Large intestine (tissue), 12 donors: ENCODE measurements around the gene TCP11. TPM values are rescaled to one million over a fixed set of nuclear protein-coding genes. Genes with fewer than 3 reads are reported as not detected.
A peak's percentile ranks its signal among the peaks of the same experiment; 100 is the strongest.

Experiments
- DNase-seq, 2 donors: peaks; one replicate each; pipeline versions ENCODE4 v3.0.0 to v3.0.0-alpha.2; 2013
- H3K27ac ChIP-seq: one replicate; pipeline ENCODE4 v1.5.1; 2013; ENCODE audit warnings: low read length
- H3K27me3 ChIP-seq: 2 replicates; pipeline ENCODE4 v1.6.1; 2013; ENCODE audit warnings: low read length; ENCODE audit not compliant: control insufficient read depth, insufficient read depth
- H3K36me3 ChIP-seq: 2 replicates; pipeline ENCODE4 v1.6.1; 2013; ENCODE audit warnings: low read length; ENCODE audit not compliant: control insufficient read depth, insufficient read depth
- H3K4me1 ChIP-seq: one replicate; pipeline ENCODE4 v1.6.1; 2013; ENCODE audit warnings: low read length; ENCODE audit not compliant: control insufficient read depth, insufficient read depth
- H3K4me3 ChIP-seq: one replicate; pipeline ENCODE4 v1.5.1; 2013; ENCODE audit warnings: low read length
- H3K9me3 ChIP-seq: one replicate; pipeline ENCODE4 v1.6.1; 2013; ENCODE audit warnings: mild to moderate bottlenecking, low read depth, low read length, moderate library complexity; ENCODE audit not compliant: control insufficient read depth
- WGBS: methylation state at CpG from one replicate; pipeline ENCODE4 v1.1.5; 2013; ENCODE audit warnings: low lambda C conversion rate; ENCODE audit not compliant: insufficient coverage; 5-methylcytosine and 5-hydroxymethylcytosine counted together
- long read RNA-seq, 11 donors: transcript quantifications; one replicate each; lab custom pipeline, GENCODE V29; 2026
- polyA plus RNA-seq: library from polyadenylated mRNA; unstranded; fragments of 120-200 nt; gene quantifications from one replicate; pipeline ENCODE4 v1.2.1, GENCODE V29; 2013

TCP11 gene
- 0.09 TPM for polyA plus RNA-seq
- long read RNA-seq, donor 1 = 0 reads
- long read RNA-seq, donor 2 = 0 reads
- long read RNA-seq, donor 3 = 0 reads
- long read RNA-seq, donor 4 = 0 reads
- long read RNA-seq, donor 5 = 0 reads
- long read RNA-seq, donor 6 = 0 reads
- long read RNA-seq, donor 7 = 0 reads
- long read RNA-seq, donor 8 = 0 reads
- long read RNA-seq, donor 9 = 0 reads
- long read RNA-seq, donor 10 = 0 reads
- long read RNA-seq, donor 11 = 0 reads

DNA sequence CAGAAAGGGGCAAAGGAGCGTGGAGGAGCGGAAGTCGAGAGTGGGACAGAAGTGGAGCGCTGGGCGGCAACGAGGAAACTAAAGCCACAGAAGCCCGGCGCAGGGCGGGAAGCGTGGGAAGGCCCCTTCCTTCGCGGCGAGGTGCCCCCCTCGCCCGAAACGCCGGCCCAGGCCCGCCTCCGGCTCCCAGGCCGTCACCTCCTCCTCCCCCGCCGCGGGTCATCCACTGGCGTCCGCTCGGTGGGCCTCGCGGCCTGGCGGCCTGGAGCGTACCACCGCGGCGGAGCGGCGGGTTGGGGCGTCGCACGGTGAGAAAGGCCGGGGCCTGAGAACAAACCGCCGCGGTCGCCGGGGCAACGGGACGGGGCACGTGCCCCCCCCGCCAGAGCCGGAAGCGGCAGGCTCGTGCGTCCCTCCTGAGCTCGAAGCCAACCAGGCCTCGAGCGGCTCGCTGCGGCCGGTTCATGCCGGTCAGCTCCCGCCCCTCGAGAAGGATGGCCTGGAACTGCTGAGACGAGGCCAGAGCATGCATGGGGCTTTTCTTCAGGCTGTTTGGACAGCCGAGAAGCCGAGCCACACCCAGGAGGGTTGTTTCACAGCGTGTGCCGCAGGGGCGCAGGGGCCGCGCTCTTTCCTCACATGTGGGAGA, at the start of gene TCP11:
TSS of gene TCP11 (minus strand) at position 333 of the 649 bp plus-strand sequence. CDS start 469 bp downstream, outside the sequence.
- H3K4me1 ChIP-seq = peaks cover 2% of the 10 kb centered on the region
- no peaks in the 10 kb centered on the region for H3K36me3 ChIP-seq
- peak in 1 of 2 donors; percentile 42 for DNase-seq
- no CpG with 5 or more reads among the region's 69 CpGs for WGBS
- no peak within 1 kb of the TSS for H3K4me3 ChIP-seq
- no peak within 1 kb of the TSS for H3K27ac ChIP-seq
- peaks cover 6% of the 10 kb centered on the region for H3K27me3 ChIP-seq
- H3K9me3 ChIP-seq = peaks cover 5% of the 10 kb centered on the region

DNA sequence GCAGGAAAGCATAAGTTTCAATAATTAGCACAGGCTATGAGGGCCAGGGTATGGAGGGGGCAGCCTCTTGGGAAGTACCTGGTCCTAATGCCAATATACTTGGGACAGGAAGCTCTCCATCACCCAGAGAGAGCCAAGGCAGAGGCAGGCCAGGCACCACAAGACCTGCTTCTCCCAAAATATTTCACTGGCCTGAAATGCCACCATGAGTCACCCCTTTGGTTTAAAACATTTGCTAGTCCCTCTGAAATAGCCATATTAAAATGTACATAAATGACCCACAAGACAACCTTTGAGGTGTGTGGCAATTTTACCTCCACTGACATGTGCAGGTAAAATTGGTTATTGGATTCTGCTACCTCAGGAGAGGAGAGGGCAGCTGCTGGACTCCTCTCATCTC, 49.2 kb upstream of the TCP11 start:
- Histone ChIP-seq H3K4me3 (no peak overlapping the region), H3K4me1 (peaks cover 6% of the 10 kb centered on the region), H3K9me3 (no peaks in the 10 kb centered on the region), H3K27ac (no peak overlapping the region), H3K27me3 (no peaks in the 10 kb centered on the region), H3K36me3 (no peaks in the 10 kb centered on the region)
- no peak for DNase-seq

DNA sequence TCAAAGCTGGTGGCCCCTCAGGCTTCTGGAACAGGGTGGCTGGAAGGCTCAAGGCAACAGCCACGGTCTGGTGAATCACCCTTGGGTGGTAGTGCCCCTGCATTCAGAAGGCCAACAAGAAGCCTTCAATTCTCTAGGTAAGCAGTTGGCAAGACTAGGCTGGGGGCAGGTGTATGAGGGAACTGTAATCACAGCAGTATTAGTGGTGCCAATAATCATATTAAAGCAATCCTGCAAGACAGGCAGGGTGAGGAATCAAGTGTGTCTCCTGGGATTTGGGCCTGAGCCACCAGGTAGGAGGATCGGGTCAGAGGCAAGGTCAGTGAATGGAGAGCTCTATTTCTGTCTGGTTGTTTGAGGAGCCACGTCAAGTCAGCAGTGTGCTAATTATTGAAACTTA, 47.7 kb upstream of the TCP11 start:
- no peak for DNase-seq
- Histone ChIP-seq H3K27ac (no peak overlapping the region), H3K4me3 (no peak overlapping the region), H3K36me3 (no peaks in the 10 kb centered on the region), H3K27me3 (no peaks in the 10 kb centered on the region), H3K4me1 (peaks cover 15% of the 10 kb centered on the region), H3K9me3 (no peaks in the 10 kb centered on the region)
- no CpG with 5 or more reads among the region's 3 CpGs for WGBS

DNA sequence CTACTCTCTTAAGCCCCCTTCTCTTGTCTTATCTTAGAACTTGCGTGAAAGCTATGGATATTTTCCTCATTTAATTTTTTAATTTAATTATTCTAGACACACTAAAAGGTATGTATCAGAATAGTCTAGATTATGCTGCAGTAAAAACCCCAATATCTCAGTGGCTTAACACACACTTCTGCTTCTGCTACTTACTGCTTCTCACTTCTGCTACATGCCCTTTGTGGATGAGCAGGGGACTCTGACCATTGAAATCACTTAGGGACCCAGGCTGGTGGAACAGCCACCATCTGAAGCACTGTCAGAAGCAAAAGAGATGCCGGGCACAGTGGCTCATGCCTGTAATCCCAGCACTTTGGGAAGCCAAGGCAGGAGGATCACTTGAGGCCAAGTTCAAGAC, 45.4 kb upstream of the TCP11 start:
- 100% methylated on average over 1 of the region's 2 CpGs for WGBS
- H3K36me3 ChIP-seq = no peaks in the 10 kb centered on the region
- no peak for DNase-seq

DNA sequence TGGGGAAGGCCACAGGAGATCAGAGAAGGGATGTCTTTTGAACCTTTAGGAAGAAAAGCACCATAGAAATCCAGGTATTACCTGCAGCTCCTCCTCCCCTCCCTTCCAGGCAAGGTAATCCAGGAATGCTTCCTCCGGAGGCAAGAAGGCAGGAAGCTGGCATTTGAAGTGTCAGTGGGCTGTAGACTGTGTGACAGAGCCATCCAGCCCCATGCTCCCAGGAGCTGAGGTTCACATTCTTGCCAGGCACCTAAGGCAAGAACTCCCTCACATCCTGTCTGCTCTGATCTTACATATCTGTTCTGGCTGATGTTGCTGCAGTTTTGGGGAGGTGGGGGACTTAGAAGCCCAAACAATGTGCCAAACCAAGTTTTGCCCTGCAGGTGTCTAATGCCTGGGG, 44.8 kb upstream of the TCP11 start:
- no peak for DNase-seq
- 40% methylated on average over 1 of the region's 1 CpG for WGBS
- Histone ChIP-seq H3K27ac (no peak overlapping the region), H3K27me3 (no peaks in the 10 kb centered on the region), H3K4me3 (no peak overlapping the region), H3K36me3 (no peaks in the 10 kb centered on the region), H3K9me3 (no peaks in the 10 kb centered on the region), H3K4me1 (peaks cover 27% of the 10 kb centered on the region)

More for the DNA sequence above, 45.4 kb upstream of the TCP11 start:
- Histone ChIP-seq H3K4me1 (peaks cover 21% of the 10 kb centered on the region), H3K9me3 (no peaks in the 10 kb centered on the region), H3K27ac (no peak overlapping the region), H3K4me3 (no peak overlapping the region), H3K27me3 (no peaks in the 10 kb centered on the region)

DNA sequence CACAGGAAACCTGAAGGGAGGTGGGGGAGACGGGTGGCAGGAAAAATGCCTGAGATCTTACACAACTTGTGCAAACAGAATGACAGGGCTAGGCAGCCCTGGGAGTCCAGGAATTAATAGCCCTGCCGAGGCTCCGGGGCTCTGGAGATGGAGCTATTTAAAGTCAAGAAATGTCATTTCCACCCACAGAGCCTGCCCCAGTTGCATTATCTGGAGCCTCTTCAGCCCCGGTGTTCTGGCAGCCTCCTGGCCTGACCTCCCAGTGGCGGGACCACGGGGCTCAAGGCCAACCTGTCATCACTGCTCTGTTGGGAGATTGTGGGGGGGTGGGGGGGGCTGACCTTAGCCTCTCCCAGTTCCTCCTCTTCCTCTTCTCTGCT, 44.2 kb upstream of the TCP11 start:
- H3K9me3 ChIP-seq = no peaks in the 10 kb centered on the region
- peak; percentile 37 to 53 for DNase-seq
- H3K27ac ChIP-seq = no peak overlapping the region
- no peaks in the 10 kb centered on the region for H3K36me3 ChIP-seq
- H3K27me3 ChIP-seq = no peaks in the 10 kb centered on the region
- WGBS = no CpG with 5 or more reads among the region's 6 CpGs
- no peak overlapping the region for H3K4me3 ChIP-seq
- H3K4me1 ChIP-seq = peaks cover 28% of the 10 kb centered on the region

DNA sequence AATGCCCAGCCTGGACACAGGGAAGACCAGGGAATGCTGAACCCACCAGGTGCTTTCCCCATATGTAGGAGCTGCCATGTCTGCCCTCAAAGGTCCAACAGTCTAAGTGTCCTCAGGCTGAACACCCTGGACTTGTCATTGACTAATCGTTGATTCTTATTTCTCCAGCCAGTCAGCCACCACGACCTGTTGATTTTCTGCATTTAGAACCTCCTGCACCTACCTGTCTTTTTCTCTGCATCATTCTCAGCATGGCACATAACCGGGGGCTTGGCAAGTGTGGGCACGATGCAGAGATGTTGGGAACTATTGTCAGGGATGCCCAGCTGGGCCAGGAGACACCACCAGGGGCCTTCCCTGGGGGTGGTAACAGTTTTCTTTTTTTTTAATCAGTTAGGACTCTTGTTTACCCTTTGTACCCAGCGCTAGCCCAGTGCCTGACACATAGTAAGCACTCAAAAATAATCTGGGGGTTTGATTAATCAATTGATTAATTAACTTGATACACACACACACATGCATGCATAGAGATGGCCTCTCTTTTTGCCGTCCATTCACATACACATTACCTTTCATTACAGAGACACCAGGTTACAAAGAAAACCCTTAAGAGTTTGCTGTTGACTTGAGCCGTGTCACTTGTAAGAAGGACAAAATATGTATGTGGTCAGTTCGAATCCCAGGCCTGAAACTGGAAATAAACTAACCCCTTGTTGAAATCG, 43.6 kb upstream of the TCP11 start:
- Histone ChIP-seq H3K4me1 (peaks cover 28% of the 10 kb centered on the region), H3K27me3 (no peaks in the 10 kb centered on the region), H3K36me3 (no peaks in the 10 kb centered on the region), H3K27ac (no peak overlapping the region), H3K9me3 (no peaks in the 10 kb centered on the region), H3K4me3 (no peak overlapping the region)
- WGBS = 83% methylated on average over 1 of the region's 9 CpGs
- DNase-seq = no peak

DNA sequence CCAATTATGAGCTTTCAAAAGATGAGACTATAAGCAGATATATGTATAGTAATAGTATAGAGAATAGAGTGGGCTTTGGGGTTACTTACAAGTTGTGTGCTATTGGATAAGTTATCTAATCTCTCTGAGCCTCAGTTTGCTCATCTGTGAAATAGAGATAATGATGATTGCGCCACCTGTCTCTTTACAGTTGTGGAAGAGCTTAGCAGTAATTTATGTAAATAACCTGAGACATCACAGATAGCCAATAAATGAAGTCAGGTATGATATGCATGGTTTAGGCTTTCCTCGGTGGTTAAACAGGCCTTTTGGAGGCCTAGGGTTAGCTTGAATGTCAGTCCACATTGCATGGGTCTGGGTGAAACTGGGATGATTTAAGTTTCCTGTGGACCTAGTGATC, 42.8 kb upstream of the TCP11 start:
- H3K27ac ChIP-seq = no peak overlapping the region
- H3K9me3 ChIP-seq = no peaks in the 10 kb centered on the region
- no peak for DNase-seq
- H3K4me1 ChIP-seq = peaks cover 28% of the 10 kb centered on the region
- no peaks in the 10 kb centered on the region for H3K27me3 ChIP-seq
- WGBS = no CpG with 5 or more reads among the region's 2 CpGs
- H3K36me3 ChIP-seq = no peaks in the 10 kb centered on the region
- H3K4me3 ChIP-seq = no peak overlapping the region

DNA sequence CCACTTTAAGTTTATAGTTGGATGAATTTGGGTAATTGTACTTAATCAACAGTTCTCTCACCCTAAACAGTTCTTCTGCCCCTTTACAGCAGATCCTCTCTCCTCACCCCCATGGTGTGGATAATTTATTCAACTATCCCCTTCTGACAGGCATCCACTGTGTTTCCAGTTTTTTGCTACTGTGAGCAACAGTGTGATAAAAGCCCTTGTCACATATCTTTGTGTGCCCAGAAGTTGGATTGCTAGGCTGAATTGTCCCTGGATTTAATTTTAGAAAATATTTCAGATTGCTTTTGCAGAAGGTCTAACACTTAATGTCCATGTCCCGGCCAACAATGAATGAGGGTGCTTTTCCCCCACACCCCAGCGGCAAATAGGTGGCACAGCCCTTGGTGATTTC, 42.1 kb upstream of the TCP11 start:
- Histone ChIP-seq H3K27ac (no peak overlapping the region), H3K36me3 (no peaks in the 10 kb centered on the region), H3K27me3 (no peaks in the 10 kb centered on the region), H3K4me3 (no peak overlapping the region), H3K4me1 (peaks cover 28% of the 10 kb centered on the region), H3K9me3 (no peaks in the 10 kb centered on the region)
- WGBS = no CpG with 5 or more reads among the region's 2 CpGs
- no peak for DNase-seq

DNA sequence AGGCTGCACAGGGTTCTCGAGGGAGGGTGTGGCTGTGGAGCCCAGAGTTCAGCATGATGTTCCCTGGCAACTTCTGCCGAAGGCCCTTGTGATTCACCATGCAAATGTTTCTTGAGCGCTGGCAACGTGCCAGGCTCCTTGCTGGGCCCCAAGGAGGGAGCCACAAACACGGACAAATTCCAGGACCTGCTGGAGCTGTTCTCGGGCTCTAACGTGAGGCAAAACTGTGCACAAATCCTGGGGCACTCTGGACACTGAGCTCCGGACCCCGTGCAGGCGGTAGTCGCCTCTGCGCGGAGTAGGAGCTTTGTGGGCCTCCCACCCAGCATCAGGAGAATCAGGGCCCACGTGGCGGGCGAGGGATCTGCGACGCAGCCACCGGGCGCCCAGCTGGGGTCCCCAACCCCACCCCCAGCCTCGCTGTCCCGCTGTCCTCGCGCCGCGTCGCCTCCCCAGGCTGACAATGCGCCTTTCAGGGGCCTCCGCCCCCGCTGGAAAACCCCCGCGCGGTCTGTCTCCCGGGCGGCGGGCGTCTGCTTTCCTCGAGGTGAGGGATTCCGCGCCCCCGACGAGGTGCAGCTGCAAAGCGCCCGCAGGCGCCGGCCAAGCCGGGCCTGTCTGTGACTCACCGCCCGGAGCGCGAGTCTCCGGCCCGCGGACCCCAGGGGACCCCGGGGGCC, 40.9 kb upstream of the TCP11 start:
- Histone ChIP-seq H3K27me3 (no peaks in the 10 kb centered on the region), H3K27ac (peak overlapping the region; percentile 34), H3K4me1 (peaks cover 28% of the 10 kb centered on the region), H3K4me3 (peak overlapping the region; percentile 33), H3K36me3 (no peaks in the 10 kb centered on the region), H3K9me3 (no peaks in the 10 kb centered on the region)
- peak; percentile 91 to 92 for DNase-seq
- WGBS = no CpG with 5 or more reads among the region's 55 CpGs
